HG03442 (cell line): ENCODE measurements around the gene KDM1A.

ENCODE experiments used
- ATAC-seq: cut with Tn5 transposase; IDR thresholded peaks from one replicate; pipeline ENCODE4 v1.9.1; 2021; ENCODE audit warnings: mild to moderate bottlenecking, moderate library complexity; ENCODE audit not compliant: unreplicated experiment

Gene KDM1A

GRCh38 chr1:23066075-23066474, 46.8 kb downstream of the KDM1A start:
- no peak for ATAC-seq

DNA sequence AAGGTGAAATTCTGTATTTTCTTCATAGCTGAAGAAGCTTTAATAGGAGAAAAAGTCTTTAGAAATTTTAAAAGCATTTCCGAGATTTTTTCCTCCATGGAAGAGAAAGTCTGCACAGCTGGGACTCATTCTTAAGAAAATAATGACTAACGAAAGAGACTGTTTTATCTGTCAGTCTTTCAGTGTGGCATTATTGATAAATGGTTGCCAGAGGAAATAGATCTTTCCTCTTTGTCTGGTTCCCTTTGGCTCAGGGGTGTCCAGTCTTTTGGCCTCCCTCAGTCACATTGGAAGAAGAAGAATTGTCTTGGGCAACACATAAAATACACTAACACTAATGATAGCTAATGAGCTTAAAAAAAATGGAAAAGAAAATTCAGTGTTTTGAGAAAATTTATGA, 49.9 kb downstream of the KDM1A start:
- no peak for ATAC-seq

DNA sequence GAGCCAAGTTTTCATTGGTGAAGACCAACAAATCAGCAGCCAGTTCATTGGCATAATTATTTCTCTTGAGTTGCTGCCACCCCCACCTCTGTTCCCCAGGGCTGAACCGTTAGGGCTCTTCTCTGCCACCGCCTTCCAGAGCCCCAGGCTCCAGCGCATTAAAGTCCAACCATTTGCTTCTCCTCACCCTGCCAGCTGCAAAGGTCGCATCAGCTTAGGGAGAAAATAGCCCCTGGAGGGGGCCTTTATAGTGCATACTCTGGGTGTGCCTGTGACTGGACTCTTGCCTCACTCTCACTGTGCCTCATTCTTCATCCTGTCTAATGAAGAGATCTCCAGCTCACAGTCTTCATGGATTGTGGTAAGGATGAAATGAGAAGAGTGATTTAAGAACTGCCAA, 50.4 kb downstream of the KDM1A start:
- no peak for ATAC-seq

- no peak for ATAC-seq
These were observed 54.7 kb downstream of the KDM1A start for GRCh38 chr1:23074012-23074411.

DNA sequence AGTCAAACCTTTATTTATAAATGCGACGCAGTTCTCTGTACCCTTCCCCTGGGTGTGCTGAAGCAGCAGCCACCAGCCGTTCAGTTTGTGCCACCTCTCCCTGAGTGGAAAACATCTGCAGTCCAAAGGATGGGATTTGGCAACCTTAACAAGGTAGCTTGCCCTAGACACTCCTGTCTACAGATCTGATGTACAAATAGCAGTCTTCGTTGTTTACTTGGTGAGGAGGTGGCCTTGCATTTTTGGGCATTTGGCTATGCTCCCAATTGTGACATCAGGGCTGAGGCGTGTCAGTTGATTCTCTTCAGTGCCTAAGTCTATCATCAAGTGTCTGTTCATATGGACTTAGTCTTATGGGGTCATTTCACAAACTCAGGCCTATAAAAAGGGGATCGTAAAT, 59.8 kb downstream of the KDM1A start:
- no peak for ATAC-seq

GRCh38 chr1:23080885-23081284, 61.6 kb downstream of the KDM1A start:
- ATAC-seq, result no peak

DNA sequence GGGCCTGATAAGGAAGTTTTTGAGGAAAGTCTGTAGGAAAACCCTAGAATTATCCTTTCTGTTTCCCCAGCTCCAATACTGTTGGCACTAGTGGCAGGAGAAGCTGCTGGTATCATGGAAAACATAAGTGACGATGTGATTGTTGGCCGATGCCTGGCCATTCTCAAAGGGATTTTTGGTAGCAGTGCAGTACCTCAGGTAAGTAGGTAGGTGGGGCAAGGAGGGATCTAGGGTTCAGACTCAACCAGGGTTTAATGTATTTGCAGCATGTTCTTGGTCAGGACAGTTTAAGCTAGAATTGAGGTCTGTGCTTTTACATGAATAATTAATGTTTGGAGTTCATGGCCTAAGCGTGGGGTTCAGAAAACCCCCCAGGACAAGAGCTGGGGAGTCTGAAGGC, 62.1 kb downstream of the KDM1A start:
- no peak for ATAC-seq

DNA sequence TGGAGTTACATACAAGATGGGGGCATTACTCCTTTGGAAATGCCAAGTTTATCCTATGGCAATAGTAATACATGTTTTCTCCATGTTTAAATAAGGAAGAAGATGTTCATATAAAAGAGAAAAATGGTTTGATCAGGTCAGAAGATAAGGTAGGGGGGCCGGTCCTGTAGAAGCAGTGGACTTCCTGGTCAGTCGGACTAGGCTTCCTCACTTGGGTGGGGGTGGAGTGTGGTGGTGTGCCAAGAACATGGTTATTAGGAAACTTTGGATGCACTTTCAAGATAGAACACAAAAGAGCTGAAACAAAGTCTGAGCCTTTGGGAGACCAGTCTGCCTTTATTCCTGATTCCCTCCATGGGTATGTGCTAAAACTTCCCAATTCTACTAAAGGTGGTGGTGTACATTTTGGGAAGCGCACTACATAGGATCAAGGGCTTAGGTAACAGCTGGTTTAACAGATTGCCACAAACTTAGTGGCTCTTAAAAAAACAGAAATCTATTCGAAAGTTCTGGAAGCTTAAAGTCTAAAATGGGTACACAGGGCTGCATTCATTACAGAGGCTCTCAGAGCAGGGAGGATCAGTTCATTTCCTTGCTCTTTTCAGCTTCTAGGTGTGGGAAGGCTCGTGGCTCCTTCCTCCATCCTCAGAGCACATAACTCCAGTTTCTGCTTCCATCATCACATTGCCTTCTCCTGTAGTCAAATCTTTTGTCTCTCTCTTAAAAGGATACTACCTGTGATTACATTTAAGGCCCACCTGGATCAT, 64.6 kb downstream of the KDM1A start:
- ATAC-seq, result no peak

DNA sequence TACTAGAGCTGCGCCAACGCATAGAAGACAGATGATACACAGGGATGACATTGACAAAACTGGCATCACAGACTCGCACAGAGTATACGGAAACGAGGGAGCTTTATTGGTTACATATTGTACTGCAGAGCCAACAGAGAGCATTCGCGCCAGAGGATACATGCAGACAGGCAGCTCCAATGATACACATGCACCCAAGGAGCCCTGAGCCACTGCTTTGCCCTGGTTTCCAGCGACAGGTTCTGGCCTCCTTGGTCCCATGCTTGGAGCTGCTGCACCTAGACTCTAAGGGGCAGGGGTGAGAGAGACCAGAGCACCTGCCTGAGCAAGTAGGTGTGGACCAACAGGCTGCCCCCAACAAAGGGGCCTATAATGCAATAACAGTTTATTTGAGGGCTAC, 65.6 kb downstream of the KDM1A start:
- no peak for ATAC-seq

DNA sequence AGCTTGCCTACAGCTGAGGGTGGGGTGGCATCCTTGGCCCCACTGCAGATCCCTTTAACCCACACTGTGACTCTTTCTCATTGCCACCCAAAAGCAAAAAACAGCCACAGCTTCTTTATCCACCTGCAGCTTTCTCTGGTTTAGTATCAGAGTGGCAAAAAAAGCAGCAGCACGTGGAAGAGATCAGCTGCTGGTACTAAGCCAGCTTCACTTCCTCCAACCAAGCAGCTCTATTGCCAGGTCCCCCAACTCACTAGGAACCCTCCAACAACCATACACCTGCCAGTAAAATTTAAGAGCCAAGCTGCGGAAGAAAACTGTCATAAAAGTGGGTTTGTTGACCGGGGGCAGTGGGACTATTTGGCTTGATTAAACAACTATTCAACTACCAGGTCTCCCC, 66.4 kb downstream of the KDM1A start:
- ATAC-seq, result no peak

- no peak for ATAC-seq
These were observed 68.8 kb downstream of the KDM1A start for GRCh38 chr1:23088027-23088426.

DNA sequence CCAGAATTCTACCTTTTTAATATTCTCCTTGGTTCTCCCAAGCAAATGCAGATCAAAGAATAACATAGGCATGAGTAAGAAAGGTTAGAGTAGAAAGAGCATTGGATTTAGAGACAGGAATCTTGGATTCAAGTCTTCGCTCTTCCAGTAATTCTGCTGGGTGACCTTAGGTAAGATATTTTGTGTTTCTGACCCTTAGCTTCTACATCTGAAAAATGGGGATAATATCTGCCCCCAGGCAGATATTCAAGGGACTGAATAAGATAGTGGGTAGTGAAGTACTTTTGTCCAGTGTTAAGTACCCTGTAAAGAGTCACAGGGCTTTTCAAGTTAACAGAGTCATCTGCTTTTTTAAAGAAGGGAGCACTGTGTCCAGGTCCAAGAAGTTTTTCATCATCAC, 70.8 kb downstream of the KDM1A start:
- no peak for ATAC-seq

DNA sequence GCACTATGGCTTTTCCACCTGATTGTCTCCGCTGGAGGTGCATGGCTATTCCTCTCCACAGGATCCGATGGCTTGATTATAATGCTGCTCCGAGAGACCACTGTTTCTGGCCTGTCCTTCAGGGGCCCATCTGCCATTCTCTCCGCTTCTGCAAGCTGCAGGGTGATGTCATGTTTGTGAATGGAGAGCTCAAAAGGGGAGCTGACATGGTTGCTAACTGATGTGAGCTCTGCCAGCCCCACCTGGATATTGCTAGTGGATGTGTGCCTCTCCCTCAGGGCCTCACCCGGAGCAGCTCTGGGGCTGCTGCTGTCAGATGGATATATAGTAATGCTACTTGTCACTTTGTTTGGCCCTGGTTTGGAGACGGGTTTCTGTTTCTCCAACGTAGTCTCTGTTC, 72.3 kb downstream of the KDM1A start:
- no peak for ATAC-seq

GRCh38 chr1:23092447-23092846, 73.2 kb downstream of the KDM1A start:
- ATAC-seq, result no peak

- no peak for ATAC-seq
These were observed 78.0 kb downstream of the KDM1A start for GRCh38 chr1:23097316-23097715.

DNA sequence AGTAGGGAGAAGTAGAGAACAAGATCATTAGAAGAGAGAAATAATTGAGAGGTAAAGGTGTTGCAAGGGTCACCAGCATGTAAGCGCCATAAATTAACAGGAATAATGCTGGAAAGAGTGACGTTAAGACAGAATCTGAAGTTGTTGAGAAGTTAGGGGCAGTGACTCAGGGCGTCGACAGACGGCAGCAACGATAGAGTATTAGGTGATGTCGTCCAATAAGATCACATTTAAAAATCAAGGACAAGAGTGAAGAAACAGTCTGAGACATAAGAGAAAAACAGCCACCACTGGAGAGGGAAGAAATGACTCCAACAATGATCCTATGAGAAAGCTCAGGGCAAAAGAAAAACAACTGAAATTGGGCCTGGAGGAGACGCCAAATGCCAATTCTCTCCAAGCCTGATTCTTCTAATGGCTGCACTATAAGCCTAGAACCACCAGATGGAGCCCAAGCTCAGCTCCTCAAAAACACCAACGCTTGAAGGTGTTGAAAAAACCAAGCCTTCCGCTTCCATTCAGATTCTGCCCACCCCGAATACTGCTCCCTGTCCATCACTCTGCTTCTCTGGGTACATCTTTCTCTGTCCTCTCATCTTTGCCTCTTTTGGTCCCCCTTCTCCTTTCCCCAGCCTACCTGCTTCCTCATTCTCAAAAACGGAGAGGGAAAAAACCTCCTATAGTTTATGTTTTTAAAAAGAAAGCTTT, 79.3 kb downstream of the KDM1A start:
- ATAC-seq, result no peak

GRCh38 chr1:23099171-23099536, 79.9 kb downstream of the KDM1A start:
- ATAC-seq, result no peak

- no peak for ATAC-seq
These were observed 80.9 kb downstream of the KDM1A start for GRCh38 chr1:23100074-23100748.

DNA sequence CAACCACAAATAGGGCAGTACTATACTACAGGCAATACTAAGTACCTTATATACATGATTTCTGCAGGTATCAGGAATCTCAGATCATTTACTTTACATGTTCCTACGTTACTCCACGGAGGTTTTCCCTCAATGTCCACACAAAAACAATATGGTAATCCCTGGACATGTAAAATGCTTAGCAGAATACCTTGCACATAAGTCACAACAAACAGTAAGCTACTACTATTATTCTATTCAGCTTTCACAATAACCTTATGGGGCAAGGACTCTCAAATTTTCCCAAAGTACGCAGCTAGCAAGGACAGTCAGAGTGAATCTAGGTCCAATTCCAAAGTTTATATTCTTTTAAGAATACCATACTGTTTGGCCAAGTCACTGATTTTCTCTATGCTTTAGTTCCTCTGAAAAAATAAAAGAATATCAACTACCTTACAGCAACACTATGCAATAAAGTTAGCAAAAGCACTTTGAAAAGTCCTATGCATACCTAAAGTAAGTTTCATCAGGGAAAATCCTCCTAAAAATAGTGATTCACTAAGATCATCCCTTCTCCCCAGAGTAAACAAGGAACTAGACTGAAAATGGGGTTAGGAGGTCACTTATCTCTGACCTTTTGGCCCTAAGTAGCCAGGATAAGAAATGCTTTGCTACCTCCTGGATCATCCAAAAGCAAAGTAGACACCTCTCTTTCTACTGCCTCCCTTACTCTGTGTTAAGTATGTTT, 82.0 kb downstream of the KDM1A start:
- ATAC-seq, result no peak

- no peak for ATAC-seq
These were observed 82.6 kb downstream of the KDM1A start for GRCh38 chr1:23101887-23102286.

- no peak for ATAC-seq
These were observed 83.0 kb downstream of the KDM1A start for GRCh38 chr1:23102289-23102688.
